Thyroid gland (tissue), 4 donors: Measurements from ENCODE around the gene CREG1. TPM values are rescaled to one million over a fixed set of nuclear protein-coding genes. Genes with fewer than 3 reads are reported as not detected.

Experiments
- DNase-seq, 2 donors: peaks; one replicate each; pipeline ENCODE4 v3.0.0-alpha.2; 2019
- H3K27ac ChIP-seq, 3 donors: fragments of 200-600 bp; sonication (generic); 1 replicate in 2 of 3; 2 replicates in 1 of 3; pipeline ENCODE4 v1.5.1; 2016 to 2019; ENCODE audit warnings: mild to moderate bottlenecking in 1 of 3, moderate library complexity in 1 of 3
- H3K27me3 ChIP-seq: fragments of 200-600 bp; sonication (generic); one replicate; pipeline ENCODE4 v1.5.1; 2019
- H3K36me3 ChIP-seq, 2 donors: fragments of 200-600 bp; sonication (generic); one replicate each; pipeline ENCODE4 v1.5.1; 2016 to 2019
- H3K4me1 ChIP-seq, 2 donors: fragments of 200-600 bp; sonication (generic); one replicate each; pipeline ENCODE4 v1.5.1; 2017 to 2019
- H3K4me3 ChIP-seq, 3 donors: fragments of 200-600 bp; sonication (generic); replicated peaks in 1 of 3; 1 replicate in 2 of 3; 2 replicates in 1 of 3; pipeline ENCODE4 v1.5.1; 2016; ENCODE audit warnings: mild to moderate bottlenecking in 1 of 3
- H3K9me3 ChIP-seq: fragments of 200-600 bp; sonication (generic); one replicate; pipeline ENCODE4 v1.5.1; 2017
- CTCF ChIP-seq, 6 experiments: fragments of 200-600 bp in 3 of 6; fragments of 450-650 bp in 3 of 6; sonication (generic) in 3 of 6; IDR thresholded peaks; one replicate each; pipeline ENCODE4 v1.5.1; 2016 to 2019; ENCODE audit warnings: antibody characterized with exemption in 6 of 6, mild to moderate bottlenecking in 2 of 6, inconsistent platforms in 1 of 6, moderate library complexity in 1 of 6
- POLR2A ChIP-seq, 2 donors: fragments of 450-650 bp; IDR thresholded peaks; one replicate each; pipeline ENCODE4 v1.6.1; 2017; ENCODE audit warnings: antibody characterized with exemption in 2 of 2, mild to moderate bottlenecking in 2 of 2, moderate library complexity in 1 of 2
- whole genome bisulfite sequencing, 2 donors: methylation state at CpG; one replicate each; pipeline ENCODE4 v1.1.5; 2017; 5-methylcytosine and 5-hydroxymethylcytosine counted together
- intact Hi-C: fragments of 100-400 bp; cut with DNase I; formaldehyde crosslinking; loops from one replicate; pipeline ENCODE4 v1.15.1; 2023
- total RNA-seq, 4 donors: library from RNA; depleted of rRNA; stranded (reverse); fragments of >200 nt; gene quantifications; one replicate each; pipeline ENCODE4 v1.2.3, GENCODE V29; 2016

Gene CREG1
- total RNA-seq, 4 donors from 2014 or later = 285 to 347 (median 327) TPM

GRCh38 chr1:167515461-167515860 lies 38.1 kb downstream of the CREG1 start:
- TF ChIP-seq POLR2A (IDR thresholded peaks at IDR 0.05) = no peak
- TF ChIP-seq CTCF (IDR thresholded peaks at IDR 0.05) = no peak
- intact Hi-C loops = no loop called here
- Histone ChIP-seq H3K4me1 (no peaks in the 10 kb centered on the region), H3K27me3 (no peaks in the 10 kb centered on the region), H3K27ac (no peak overlapping the region), H3K4me3 (no peak overlapping the region), H3K36me3 (no peaks in the 10 kb centered on the region), H3K9me3 (no peaks in the 10 kb centered on the region)
- no peak for DNase-seq
- WGBS, 2 donors = 91 to 93% methylated on average over 3 of the region's 3 CpGs

- 89 to 94% methylated on average over 9 of the region's 9 CpGs for WGBS, 2 donors
- TF ChIP-seq POLR2A (IDR thresholded peaks at IDR 0.05) = no peak
- no peak for TF ChIP-seq CTCF (IDR thresholded peaks at IDR 0.05)
- Histone ChIP-seq H3K4me3 (no peak overlapping the region), H3K4me1 (no peaks in the 10 kb centered on the region), H3K36me3 (no peaks in the 10 kb centered on the region), H3K9me3 (no peaks in the 10 kb centered on the region), H3K27me3 (no peaks in the 10 kb centered on the region), H3K27ac (no peak overlapping the region)
- intact Hi-C loops = no loop called here
- no peak for DNase-seq
Observed at GRCh38 chr1:167514288-167514687, 39.3 kb downstream of the CREG1 start.

GRCh38 chr1:167512046-167512654 lies 41.4 kb downstream of the CREG1 start:
- H3K27ac ChIP-seq = no peak overlapping the region
- H3K4me3 ChIP-seq = no peak overlapping the region
- intact Hi-C loops = no loop called here
- DNase-seq = no peak
- WGBS, 2 donors = 46 to 57% methylated on average over 7 of the region's 7 CpGs
- H3K4me1 ChIP-seq = no peaks in the 10 kb centered on the region
- H3K27me3 ChIP-seq = no peaks in the 10 kb centered on the region
- no peaks in the 10 kb centered on the region for H3K36me3 ChIP-seq
- no peak for TF ChIP-seq POLR2A (IDR thresholded peaks at IDR 0.05)
- no peak for TF ChIP-seq CTCF (IDR thresholded peaks at IDR 0.05)
- H3K9me3 ChIP-seq = no peaks in the 10 kb centered on the region

- intact Hi-C loops = no loop called here
- Histone ChIP-seq H3K9me3 (no peaks in the 10 kb centered on the region), H3K36me3 (no peaks in the 10 kb centered on the region), H3K27me3 (no peaks in the 10 kb centered on the region), H3K4me3 (no peak overlapping the region), H3K4me1 (no peaks in the 10 kb centered on the region), H3K27ac (no peak overlapping the region)
- DNase-seq = no peak
- no peak for TF ChIP-seq POLR2A (IDR thresholded peaks at IDR 0.05)
- 86% methylated on average over 11 of the region's 11 CpGs for WGBS, 2 donors
Observed at GRCh38 chr1:167511374-167511986, 42.1 kb downstream of the CREG1 start.

GRCh38 chr1:167510881-167511280 lies 42.7 kb downstream of the CREG1 start:
- Histone ChIP-seq H3K27me3 (no peaks in the 10 kb centered on the region), H3K4me3 (no peak overlapping the region), H3K27ac (no peak overlapping the region), H3K9me3 (no peaks in the 10 kb centered on the region), H3K36me3 (no peaks in the 10 kb centered on the region), H3K4me1 (no peaks in the 10 kb centered on the region)
- no peak for TF ChIP-seq CTCF (IDR thresholded peaks at IDR 0.05)
- TF ChIP-seq POLR2A (IDR thresholded peaks at IDR 0.05) = no peak
- no peak for DNase-seq
- intact Hi-C loops = no loop called here
- WGBS, 2 donors = 91 to 95% methylated on average over 4 of the region's 4 CpGs
